H9 (cell line): ENCODE measurements around the gene MAP3K10. TPM values are rescaled to one million over a fixed set of nuclear protein-coding genes. Genes with fewer than 3 reads are reported as not detected.

ENCODE experiments used
- DNase-seq: peaks from one replicate; pipeline ENCODE4 v3.0.0-alpha.2; 2017
- H2AFZ ChIP-seq: one replicate; pipeline ENCODE4 v1.6.1; 2013; ENCODE audit warnings: mild to moderate bottlenecking, low read length, control low read depth, moderate library complexity
- H2AK5ac ChIP-seq: 2 replicates; pipeline ENCODE4 v1.6.1; 2013; ENCODE audit warnings: low read length, control low read depth, mixed read lengths; ENCODE audit not compliant: insufficient read length
- H2BK120ac ChIP-seq: one replicate; pipeline ENCODE4 v1.6.1; 2013; ENCODE audit warnings: low read depth, mild to moderate bottlenecking, low read length, control low read depth, inconsistent platforms; ENCODE audit not compliant: poor library complexity, severe bottlenecking
- H2BK12ac ChIP-seq: 2 replicates; pipeline ENCODE4 v1.6.1; 2013; ENCODE audit warnings: low read length, control low read depth, mixed read lengths, low read depth; ENCODE audit not compliant: insufficient read length
- H2BK15ac ChIP-seq: 2 replicates; pipeline ENCODE4 v1.6.1; 2013; ENCODE audit warnings: low read depth, low read length, control low read depth
- H2BK20ac ChIP-seq: one replicate; pipeline ENCODE4 v1.6.1; 2013; ENCODE audit warnings: low read depth, mild to moderate bottlenecking, low read length, control low read depth, inconsistent platforms; ENCODE audit not compliant: poor library complexity, severe bottlenecking
- H2BK5ac ChIP-seq: 2 replicates; pipeline ENCODE4 v1.6.1; 2013; ENCODE audit warnings: low read length, control low read depth, mixed read lengths; ENCODE audit not compliant: insufficient read length
- H3K14ac ChIP-seq: 2 replicates; pipeline ENCODE4 v1.6.1; 2013; ENCODE audit warnings: low read length, control low read depth; ENCODE audit not compliant: insufficient read depth
- H3K18ac ChIP-seq: 2 replicates; pipeline ENCODE4 v1.6.1; 2013; ENCODE audit warnings: low read depth, mild to moderate bottlenecking, mixed read lengths, low read length, control low read depth; ENCODE audit not compliant: insufficient read length
- H3K23ac ChIP-seq: 2 replicates; pipeline ENCODE4 v1.6.1; 2013; ENCODE audit warnings: low read length, control low read depth, mixed read lengths, low read depth; ENCODE audit not compliant: insufficient read length
- H3K23me2 ChIP-seq: 2 replicates; pipeline ENCODE4 v1.6.1; 2013; ENCODE audit warnings: low read depth, mild to moderate bottlenecking, mixed read lengths, low read length, control low read depth; ENCODE audit not compliant: insufficient read length, poor library complexity, severe bottlenecking
- H3K27ac ChIP-seq: 2 replicates; pipeline ENCODE4 v1.5.1; 2013; ENCODE audit warnings: low read length, control low read depth, mixed read lengths, low read depth; ENCODE audit not compliant: insufficient read length
- H3K27me3 ChIP-seq: 2 replicates; pipeline ENCODE4 v1.6.1; 2013; ENCODE audit warnings: low read length, control low read depth, inconsistent platforms; ENCODE audit not compliant: insufficient read depth
- H3K4ac ChIP-seq: 2 replicates; pipeline ENCODE4 v1.6.1; 2013; ENCODE audit warnings: low read depth, mild to moderate bottlenecking, control low read depth, inconsistent platforms, low read length, moderate library complexity
- H3K4me1 ChIP-seq: 2 replicates; pipeline ENCODE4 v1.6.1; 2013; ENCODE audit warnings: low read length, control low read depth, inconsistent platforms; ENCODE audit not compliant: insufficient read depth
- H3K4me2 ChIP-seq: 2 replicates; pipeline ENCODE4 v1.6.1; 2013; ENCODE audit warnings: low read length, control low read depth, mixed read lengths; ENCODE audit not compliant: insufficient read length, insufficient read depth
- H3K56ac ChIP-seq: 2 replicates; pipeline ENCODE4 v1.6.1; 2013; ENCODE audit warnings: low read depth, mild to moderate bottlenecking, mixed read lengths, low read length, control low read depth; ENCODE audit not compliant: insufficient read length
- H3K79me1 ChIP-seq: 2 replicates; pipeline ENCODE4 v1.6.1; 2013; ENCODE audit warnings: low read depth, mild to moderate bottlenecking, moderate library complexity, low read length, control low read depth, inconsistent platforms; ENCODE audit not compliant: insufficient read depth, poor library complexity, severe bottlenecking
- H3K79me2 ChIP-seq: 2 replicates; pipeline ENCODE4 v1.6.1; 2013; ENCODE audit warnings: low read length, control low read depth, inconsistent platforms; ENCODE audit not compliant: insufficient read depth
- H3K9ac ChIP-seq: 2 replicates; pipeline ENCODE4 v1.6.1; 2013; ENCODE audit warnings: low read length, control low read depth, mixed read lengths; ENCODE audit not compliant: insufficient read length; ENCODE audit errors: extremely low read depth
- H3K9me3 ChIP-seq: one replicate; pipeline ENCODE4 v1.6.1; 2013; ENCODE audit warnings: low read depth, low read length, inconsistent platforms; ENCODE audit not compliant: control insufficient read depth
- H3T11ph ChIP-seq: one replicate; pipeline ENCODE4 v1.6.1; 2013; ENCODE audit warnings: mild to moderate bottlenecking, low read length, control low read depth, inconsistent platforms
- H4K20me1 ChIP-seq: one replicate; pipeline ENCODE4 v1.6.1; 2013; ENCODE audit not compliant: control insufficient read depth, insufficient read length, insufficient read depth
- H4K5ac ChIP-seq: 2 replicates; pipeline ENCODE4 v1.6.1; 2013; ENCODE audit warnings: low read depth, mild to moderate bottlenecking, mixed read lengths, low read length, control low read depth; ENCODE audit not compliant: insufficient read length
- H4K8ac ChIP-seq: replicated peaks from 2 replicates; pipeline ENCODE4 v1.6.1; 2013; ENCODE audit warnings: low read length, control low read depth, mixed read lengths, low read depth; ENCODE audit not compliant: insufficient read length
- H4K91ac ChIP-seq: 2 replicates; pipeline ENCODE4 v1.6.1; 2013; ENCODE audit warnings: low read depth, mild to moderate bottlenecking, moderate library complexity, mixed read lengths, low read length, control low read depth; ENCODE audit not compliant: insufficient read length
- H3K27ac Mint-ChIP-seq, 3 experiments: 2 replicates in 2 of 3; 3 replicates in 1 of 3; pipeline ENCODE4 v1.8.0; 2020 to 2021; ENCODE audit warnings: mixed read lengths in 3 of 3, mild to moderate bottlenecking in 1 of 3, moderate library complexity in 1 of 3
- H3K27me3 Mint-ChIP-seq: 2 replicates; pipeline ENCODE4 v1.8.0; 2021; ENCODE audit warnings: low read depth, mild to moderate bottlenecking, moderate library complexity, mixed read lengths
- H3K36me3 Mint-ChIP-seq, 3 experiments: 2 replicates in 2 of 3; 3 replicates in 1 of 3; pipeline ENCODE4 v1.8.0; 2020 to 2021; ENCODE audit warnings: low read depth in 3 of 3, mixed read lengths in 3 of 3; ENCODE audit not compliant: insufficient read depth in 1 of 3
- H3K4me1 Mint-ChIP-seq, 2 experiments: 2 replicates each; pipeline ENCODE4 v1.8.0; 2020; ENCODE audit warnings: mixed read lengths in 2 of 2
- H3K4me3 Mint-ChIP-seq, 2 experiments: 2 replicates in 1 of 2; 3 replicates in 1 of 2; pipeline ENCODE4 v1.8.0; 2020 to 2021; ENCODE audit warnings: mild to moderate bottlenecking in 2 of 2, mixed read lengths in 2 of 2, moderate library complexity in 1 of 2
- H3K9me3 Mint-ChIP-seq, 2 experiments: 2 replicates in 1 of 2; 3 replicates in 1 of 2; pipeline ENCODE4 v1.8.0; 2020; ENCODE audit warnings: mild to moderate bottlenecking in 2 of 2, mixed read lengths in 2 of 2, moderate library complexity in 1 of 2
- CTCF ChIP-seq: fragments of 200-600 bp; sonication (generic); conservative IDR thresholded peaks from 3 replicates; pipeline ENCODE4 v1.8.0; 2021; ENCODE audit warnings: antibody characterized with exemption, mild to moderate bottlenecking
- WGBS: extraction: QIAGEN DNeasy Blood & Tissue Kit; methylation state at CpG from one replicate; pipeline ENCODE4 v1.1.7; 2013; ENCODE audit warnings: missing lambda C conversion rate, low lambda C conversion rate, mixed read lengths; ENCODE audit not compliant: insufficient read length; ENCODE audit errors: extremely low coverage; 5-methylcytosine and 5-hydroxymethylcytosine counted together
- total RNA-seq: library from RNA; stranded (reverse); gene quantifications from 2 replicates; pipeline ENCODE4 v1.2.1, GENCODE V29; 2021

Gene MAP3K10
- total RNA-seq, 1 experiment from 2014 or later, result 19.0 TPM

GRCh38 chr19:40247735-40248262, 56.6 kb downstream of the MAP3K10 start:
- Histone ChIP-seq H3K4ac (no peak overlapping the region), H2BK20ac (no peak overlapping the region), H2AK5ac (no peak overlapping the region), H2BK15ac (no peak overlapping the region), H2AFZ (no peak overlapping the region), H4K91ac (no peak overlapping the region), H3K9ac (no peak overlapping the region), H3K18ac (no peak overlapping the region), H3T11ph (no peak overlapping the region), H3K27ac (no peak overlapping the region), H4K5ac (no peak overlapping the region), H3K27me3 (no peaks in the 10 kb centered on the region), H3K4me2 (no peak overlapping the region), H3K79me2 (no peaks in the 10 kb centered on the region; the same call in 1 of the 2 replicates), H2BK5ac (no peak overlapping the region), H3K9me3 (no peaks in the 10 kb centered on the region), H2BK120ac (no peak overlapping the region), H3K23me2 (no peaks in the 10 kb centered on the region), H2BK12ac (no peak overlapping the region), H4K20me1 (no peaks in the 10 kb centered on the region), H3K79me1 (peaks cover 2% of the 10 kb centered on the region), H3K23ac (no peak overlapping the region), H4K8ac (no peak overlapping the region), H3K4me1 (peaks cover 2% of the 10 kb centered on the region; the same call in 1 of the 2 replicates), H3K14ac (no peak overlapping the region), H3K56ac (no peak overlapping the region)
- Mint-ChIP-seq H3K9me3 (no peaks in the 10 kb centered on the region), H3K27me3 (no peaks in the 10 kb centered on the region), H3K27ac (peak overlapping the region in 2 of 3 experiments; percentile 26 to 85; a peak in 2 of 7 replicates), H3K36me3 (peaks cover 2 to 25% (median 16%) of the 10 kb centered on the region in 3 experiments; a peak in 6 of 7 replicates), H3K4me1 (peaks cover 14% of the 10 kb centered on the region in 2 experiments), H3K4me3 (no peak overlapping the region)
- TF ChIP-seq CTCF, result no peak
- no CpG with 5 or more reads among the region's 12 CpGs for WGBS
- DNase-seq, result no peak
